Tibial artery (tissue), 4 donors: ENCODE measurements around the gene GOLGA6L7.

Experiments used
- DNase-seq, 2 donors: peaks; one replicate each; pipeline ENCODE4 v3.0.0-alpha.2; 2019
- H3K27ac ChIP-seq, 2 donors: fragments of 200-600 bp; sonication (generic) in 1 of 2; 1 replicate in 1 of 2; 2 replicates in 1 of 2; pipeline ENCODE4 v1.5.1; 2018 to 2019; ENCODE audit warnings: mild to moderate bottlenecking in 1 of 2
- H3K27me3 ChIP-seq, 2 donors: fragments of 200-600 bp; sonication (generic) in 1 of 2; one replicate each; pipeline versions ENCODE4 v1.5.1 to v1.6.0; 2016 to 2019
- H3K36me3 ChIP-seq, 3 donors: fragments of 200-600 bp; sonication (generic) in 2 of 3; one replicate each; pipeline ENCODE4 v1.5.1; 2016 to 2019; ENCODE audit warnings: mild to moderate bottlenecking in 2 of 3
- H3K4me1 ChIP-seq, 4 donors: fragments of 200-600 bp; sonication (generic) in 2 of 4; 1 replicate in 3 of 4; 2 replicates in 1 of 4; pipeline ENCODE4 v1.5.1; 2016 to 2019
- H3K4me3 ChIP-seq, 2 donors: fragments of 200-600 bp; sonication (generic) in 1 of 2; 1 replicate in 1 of 2; 2 replicates in 1 of 2; pipeline ENCODE4 v1.5.1; 2018 to 2019; ENCODE audit warnings: mild to moderate bottlenecking in 2 of 2
- H3K9me3 ChIP-seq, 3 donors: fragments of 200-600 bp; sonication (generic) in 1 of 3; one replicate each; pipeline ENCODE4 v1.5.1; 2016 to 2019
- intact Hi-C: fragments of 100-400 bp; cut with DNase I; formaldehyde crosslinking; loops from one replicate; pipeline ENCODE4 v1.15.0; 2023; ENCODE audit warnings: low total_unique reads
- TF ChIP-seq, protein P1 (sequence below), 2 experiments: fragments of 200-600 bp in 1 of 2; fragments of 450-650 bp in 1 of 2; IDR thresholded peaks; one replicate each; pipeline ENCODE4 v1.5.1; 2017 to 2019; ENCODE audit warnings: antibody characterized with exemption in 2 of 2, mild to moderate bottlenecking in 1 of 2, moderate library complexity in 1 of 2

The GOLGA6L7 gene

GRCh38 chr15:28879551-28879950 lies 31.1 kb upstream of the GOLGA6L7 start:
- Histone ChIP-seq H3K4me3 (no peak overlapping the region), H3K27ac (no peak overlapping the region), H3K36me3 (no peaks in the 10 kb centered on the region), H3K27me3 (peaks cover 0 to 2% of the 10 kb centered on the region in 2 donors), H3K9me3 (no peaks in the 10 kb centered on the region), H3K4me1 (no peaks in the 10 kb centered on the region)
- DNase-seq = no peak
- TF ChIP-seq, protein P1, sequence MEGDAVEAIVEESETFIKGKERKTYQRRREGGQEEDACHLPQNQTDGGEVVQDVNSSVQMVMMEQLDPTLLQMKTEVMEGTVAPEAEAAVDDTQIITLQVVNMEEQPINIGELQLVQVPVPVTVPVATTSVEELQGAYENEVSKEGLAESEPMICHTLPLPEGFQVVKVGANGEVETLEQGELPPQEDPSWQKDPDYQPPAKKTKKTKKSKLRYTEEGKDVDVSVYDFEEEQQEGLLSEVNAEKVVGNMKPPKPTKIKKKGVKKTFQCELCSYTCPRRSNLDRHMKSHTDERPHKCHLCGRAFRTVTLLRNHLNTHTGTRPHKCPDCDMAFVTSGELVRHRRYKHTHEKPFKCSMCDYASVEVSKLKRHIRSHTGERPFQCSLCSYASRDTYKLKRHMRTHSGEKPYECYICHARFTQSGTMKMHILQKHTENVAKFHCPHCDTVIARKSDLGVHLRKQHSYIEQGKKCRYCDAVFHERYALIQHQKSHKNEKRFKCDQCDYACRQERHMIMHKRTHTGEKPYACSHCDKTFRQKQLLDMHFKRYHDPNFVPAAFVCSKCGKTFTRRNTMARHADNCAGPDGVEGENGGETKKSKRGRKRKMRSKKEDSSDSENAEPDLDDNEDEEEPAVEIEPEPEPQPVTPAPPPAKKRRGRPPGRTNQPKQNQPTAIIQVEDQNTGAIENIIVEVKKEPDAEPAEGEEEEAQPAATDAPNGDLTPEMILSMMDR (IDR thresholded peaks at IDR 0.05) = no peak
- intact Hi-C loops = no loop called here

GRCh38 chr15:28878209-28878608 lies 29.8 kb upstream of the GOLGA6L7 start:
- Histone ChIP-seq H3K4me1 (no peaks in the 10 kb centered on the region), H3K27ac (no peak overlapping the region), H3K9me3 (no peaks in the 10 kb centered on the region), H3K36me3 (no peaks in the 10 kb centered on the region), H3K27me3 (no peaks in the 10 kb centered on the region), H3K4me3 (no peak overlapping the region)
- no peak for DNase-seq
- TF ChIP-seq, protein P1 (IDR thresholded peaks at IDR 0.05) = no peak
- intact Hi-C loops = no loop called here

DNA sequence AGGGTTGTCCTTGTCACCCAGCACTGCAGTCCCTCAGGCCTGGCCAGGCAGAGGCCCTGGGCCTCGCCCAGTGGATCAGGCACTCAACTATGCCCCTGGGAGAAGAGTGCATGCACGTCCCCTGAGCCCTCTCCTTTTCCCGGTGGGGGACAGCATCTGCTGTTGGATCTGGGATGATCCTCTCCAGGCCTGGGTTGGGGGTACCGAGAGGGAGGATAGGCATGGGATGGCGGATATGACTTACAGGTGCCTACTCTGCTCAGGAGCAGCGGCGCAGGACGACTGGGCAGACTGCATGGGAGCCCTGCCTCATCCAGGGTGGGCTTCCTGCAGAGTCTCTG lies 28.4 kb upstream of the GOLGA6L7 start:
- intact Hi-C loops = no loop called here
- TF ChIP-seq, protein P1 (IDR thresholded peaks at IDR 0.05) = no peak
- Histone ChIP-seq H3K27ac (no peak overlapping the region), H3K9me3 (peaks cover 0 to 4% (median 0%) of the 10 kb centered on the region in 3 donors), H3K4me3 (no peak overlapping the region), H3K27me3 (no peaks in the 10 kb centered on the region), H3K36me3 (no peaks in the 10 kb centered on the region), H3K4me1 (no peaks in the 10 kb centered on the region)
- DNase-seq = no peak

DNA sequence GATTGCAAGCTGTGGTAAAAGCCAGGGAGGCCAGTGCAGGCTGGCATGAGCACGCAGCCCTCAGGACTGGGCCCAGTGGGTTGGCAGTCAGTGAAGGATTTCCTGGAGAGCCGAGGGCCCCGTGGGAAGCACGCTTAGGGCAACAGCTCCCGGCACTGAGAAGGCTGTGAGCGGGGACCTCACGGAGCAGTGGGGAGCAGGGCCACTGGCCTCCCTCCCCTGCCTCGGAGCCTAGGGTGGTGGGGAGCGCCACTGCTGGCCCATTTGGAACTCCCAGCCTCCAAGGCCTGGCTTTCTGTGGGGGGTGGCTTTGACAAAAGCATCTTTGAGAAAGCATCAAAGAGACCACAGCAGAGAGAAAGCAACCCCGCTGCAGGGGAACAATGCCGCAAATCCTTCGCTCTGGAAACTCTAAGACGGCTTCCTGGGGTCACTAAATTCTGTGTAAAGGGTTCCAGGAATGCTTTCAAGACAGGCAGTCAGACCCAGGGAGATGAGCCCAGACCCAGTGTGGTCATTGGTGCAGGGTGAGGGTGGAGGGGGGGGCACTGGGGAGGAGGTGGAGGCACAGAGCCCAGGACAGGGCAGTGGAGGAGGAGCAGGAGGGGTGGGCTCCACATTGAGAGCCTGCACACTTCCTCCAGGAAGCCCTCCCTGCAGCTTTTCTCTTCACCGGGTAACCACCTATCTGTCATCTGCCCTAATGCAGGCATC lies 27.8 kb upstream of the GOLGA6L7 start:
- H3K4me3 ChIP-seq = no peak overlapping the region
- no peak overlapping the region for H3K27ac ChIP-seq
- intact Hi-C loops = no loop called here
- H3K4me1 ChIP-seq = no peaks in the 10 kb centered on the region
- TF ChIP-seq, protein P1 (IDR thresholded peaks at IDR 0.05) = no peak
- peaks cover 0 to 4% (median 0%) of the 10 kb centered on the region in 3 donors for H3K9me3 ChIP-seq
- H3K27me3 ChIP-seq = no peaks in the 10 kb centered on the region
- no peaks in the 10 kb centered on the region for H3K36me3 ChIP-seq
- DNase-seq = no peak

DNA sequence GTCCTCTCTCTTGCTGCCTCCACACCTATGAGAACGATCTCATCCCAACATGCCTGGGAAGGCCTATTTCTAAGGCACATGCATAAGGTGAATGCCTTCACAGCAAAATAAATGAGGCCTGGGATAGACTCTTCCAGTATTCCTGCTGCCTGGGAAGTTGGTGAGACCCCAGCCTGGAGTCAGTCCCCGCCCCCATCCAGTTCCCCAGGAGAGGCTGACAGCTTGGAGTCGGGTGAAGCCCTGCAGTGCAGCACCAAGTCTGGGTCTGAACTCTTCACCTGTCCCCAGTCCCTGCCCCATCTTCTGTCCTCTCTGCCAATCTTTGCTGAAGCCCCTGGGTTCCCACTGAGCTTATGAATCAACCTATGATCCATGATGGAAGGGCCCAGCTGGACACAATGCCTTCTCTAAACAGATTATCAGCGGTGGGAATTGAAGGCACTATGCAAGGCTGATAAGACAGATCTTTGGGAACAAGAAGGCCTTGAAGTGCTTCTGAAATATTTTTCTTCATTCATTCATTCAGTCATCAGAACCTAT lies 27.1 kb upstream of the GOLGA6L7 start:
- no peak for DNase-seq
- H3K9me3 ChIP-seq = peaks cover 0 to 4% (median 0%) of the 10 kb centered on the region in 3 donors
- H3K27ac ChIP-seq = no peak overlapping the region
- intact Hi-C loops = no loop called here
- H3K4me1 ChIP-seq = no peaks in the 10 kb centered on the region
- H3K4me3 ChIP-seq = no peak overlapping the region
- TF ChIP-seq, protein P1 (IDR thresholded peaks at IDR 0.05) = no peak
- H3K36me3 ChIP-seq = no peaks in the 10 kb centered on the region
- H3K27me3 ChIP-seq = no peaks in the 10 kb centered on the region
